CD4-positive, alpha-beta T cell treated with Interleukin-17A for 1 hour (primary cell): ENCODE data around the gene EFL1.
"Not testable (repeated sequence)": the region's sequence is repeated elsewhere in the genome, so short reads cannot be mapped to it uniquely, and the experiment has no call there.

Experiments used
- DNase-seq: peaks from one replicate; pipeline ENCODE4 v3.0.0-alpha.2; 2020

The EFL1 gene

GRCh38 chr15:82262422-82263026 is at the start of gene EFL1, which contains the start of gene SAXO2:
Gene EFL1 (minus strand): TSS chr15:82262734. CDS start chr15:82261778, 956 bp downstream.
Gene SAXO2 (plus strand): TSS chr15:82262818. CDS start chr15:82262880, 62 bp downstream.
- peak; percentile 91 for DNase-seq

- DNase-seq, result not testable (repeated sequence)
Observed at GRCh38 chr15:82311321-82311720, 48.8 kb upstream of the EFL1 start.

- no peak for DNase-seq
Observed at GRCh38 chr15:82309802-82310201, 47.3 kb upstream of the EFL1 start.

- no peak for DNase-seq
Observed at GRCh38 chr15:82307714-82308081, 45.2 kb upstream of the EFL1 start.

- no peak for DNase-seq
Observed at GRCh38 chr15:82306791-82307713, 44.5 kb upstream of the EFL1 start.

GRCh38 chr15:82305621-82306048 is 43.1 kb upstream of the EFL1 start:
- DNase-seq, result no peak

- DNase-seq, result no peak
Observed at GRCh38 chr15:82304778-82305090, 42.2 kb upstream of the EFL1 start.

GRCh38 chr15:82303956-82304777 is 41.6 kb upstream of the EFL1 start:
- DNase-seq, result no peak

GRCh38 chr15:82301296-82302016 is 38.9 kb upstream of the EFL1 start:
- no peak for DNase-seq

- no peak for DNase-seq
Observed at GRCh38 chr15:82300883-82301282, 38.3 kb upstream of the EFL1 start.

GRCh38 chr15:82300326-82300725 is 37.8 kb upstream of the EFL1 start:
- DNase-seq, result not testable (repeated sequence)

GRCh38 chr15:82299511-82299914 is 37.0 kb upstream of the EFL1 start:
- DNase-seq, result not testable (repeated sequence)

GRCh38 chr15:82298520-82298919 is 36.0 kb upstream of the EFL1 start:
- peak; percentile 63 for DNase-seq

GRCh38 chr15:82298032-82298431 is 35.5 kb upstream of the EFL1 start:
- DNase-seq, result no peak

- DNase-seq, result no peak
Observed at GRCh38 chr15:82297546-82297945, 35.0 kb upstream of the EFL1 start.

- DNase-seq, result no peak
Observed at GRCh38 chr15:82294061-82294690, 31.6 kb upstream of the EFL1 start.

GRCh38 chr15:82292271-82292670 is 29.7 kb upstream of the EFL1 start:
- DNase-seq, result no peak

- not testable (repeated sequence) for DNase-seq
Observed at GRCh38 chr15:82288202-82288601, 25.7 kb upstream of the EFL1 start.

- peak; percentile 17 for DNase-seq
Observed at GRCh38 chr15:82286475-82286874, 23.9 kb upstream of the EFL1 start.

- not testable (repeated sequence) for DNase-seq
Observed at GRCh38 chr15:82284381-82284780, 21.8 kb upstream of the EFL1 start.

GRCh38 chr15:82282386-82282785 is 19.9 kb upstream of the EFL1 start:
- DNase-seq, result not testable (repeated sequence)

GRCh38 chr15:82281276-82281675 is 18.7 kb upstream of the EFL1 start:
- not testable (repeated sequence) for DNase-seq
